OCI-LY1 (cell line): ENCODE measurements around the gene SNX27.
"Not testable (repeated sequence)": the region's sequence is repeated elsewhere in the genome, so short reads cannot be mapped to it uniquely, and the experiment has no call there.

Source experiments
- H2AFZ ChIP-seq: fragments of 200-600 bp; sonication (generic), shearing (Covaris generic); 2 replicates; pipeline ENCODE4 v1.6.0; 2014; ENCODE audit warnings: antibody characterized with exemption, mild to moderate bottlenecking, low read length
- H3F3A ChIP-seq: fragments of 200-600 bp; sonication (generic), shearing (Covaris generic); 2 replicates; pipeline ENCODE4 v1.6.0; 2014; ENCODE audit warnings: mild to moderate bottlenecking, antibody characterized with exemption, low read length, moderate library complexity; ENCODE audit not compliant: insufficient read depth
- H3K27ac ChIP-seq: fragments of 200-600 bp; sonication (generic); 2 replicates; pipeline ENCODE4 v1.5.1; 2014; ENCODE audit warnings: low read length, mixed run types, mild to moderate bottlenecking, low read depth; ENCODE audit not compliant: poor library complexity, severe bottlenecking
- H3K27me3 ChIP-seq: fragments of 200-600 bp; sonication (generic); 2 replicates; pipeline ENCODE4 v1.6.0; 2014; ENCODE audit warnings: antibody characterized with exemption, mild to moderate bottlenecking, low read length, moderate library complexity; ENCODE audit not compliant: insufficient read depth
- H3K36me3 ChIP-seq: fragments of 200-600 bp; sonication (generic); 2 replicates; pipeline ENCODE4 v1.6.1; 2014; ENCODE audit warnings: mild to moderate bottlenecking, antibody characterized with exemption, low read length, moderate library complexity, mixed read lengths; ENCODE audit not compliant: insufficient read depth
- H3K4me1 ChIP-seq: fragments of 200-600 bp; sonication (generic); 2 replicates; pipeline ENCODE4 v1.5.1; 2014; ENCODE audit warnings: mild to moderate bottlenecking, low read length, moderate library complexity; ENCODE audit not compliant: insufficient read depth, severe bottlenecking
- H3K4me2 ChIP-seq: fragments of 200-600 bp; sonication (generic), shearing (Covaris generic); 2 replicates; pipeline ENCODE4 v1.6.1; 2014; ENCODE audit warnings: low read length
- H3K4me3 ChIP-seq: fragments of 200-600 bp; sonication (generic); 2 replicates; pipeline ENCODE4 v1.5.1; 2014; ENCODE audit warnings: low read length, low read depth, mild to moderate bottlenecking, mixed read lengths; ENCODE audit not compliant: poor library complexity, severe bottlenecking
- H3K79me2 ChIP-seq: fragments of 200-600 bp; shearing (Covaris generic); 2 replicates; pipeline ENCODE4 v1.6.1; 2016; ENCODE audit warnings: mixed run types, low read length, mixed read lengths; ENCODE audit not compliant: insufficient read depth
- H3K9ac ChIP-seq: fragments of 200-600 bp; sonication (generic), shearing (Covaris generic); 2 replicates; pipeline ENCODE4 v1.6.1; 2014; ENCODE audit warnings: mild to moderate bottlenecking, low read length, mixed read lengths
- H3K9me2 ChIP-seq: fragments of 200-600 bp; sonication (generic), shearing (Covaris generic); 2 replicates; pipeline ENCODE4 v1.6.1; 2014; ENCODE audit warnings: low read depth, mild to moderate bottlenecking, low read length, mixed read lengths
- H3K9me3 ChIP-seq: fragments of 200-600 bp; shearing (Covaris generic); 2 replicates; pipeline ENCODE4 v1.6.1; 2014; ENCODE audit warnings: low read length, mixed read lengths
- H4K20me1 ChIP-seq: fragments of 200-600 bp; sonication (generic), shearing (Covaris generic); 2 replicates; pipeline ENCODE4 v1.6.0; 2016; ENCODE audit warnings: mild to moderate bottlenecking, low read length; ENCODE audit not compliant: insufficient read depth
- CTCF ChIP-seq: fragments of 200-600 bp; sonication (generic), shearing (Covaris generic); IDR thresholded peaks from 2 replicates; pipeline ENCODE4 v1.5.1; 2017; ENCODE audit warnings: mild to moderate bottlenecking, antibody characterized with exemption, low read length, moderate library complexity, mixed read lengths
- EZH2 ChIP-seq: fragments of 200-600 bp; sonication (generic), shearing (Covaris generic); IDR thresholded peaks from 2 replicates; pipeline ENCODE4 v1.8.0; 2017; ENCODE audit warnings: borderline replicate concordance, mixed run types, mild to moderate bottlenecking, antibody characterized with exemption, low read length, moderate library complexity, mixed read lengths

The SNX27 gene

DNA sequence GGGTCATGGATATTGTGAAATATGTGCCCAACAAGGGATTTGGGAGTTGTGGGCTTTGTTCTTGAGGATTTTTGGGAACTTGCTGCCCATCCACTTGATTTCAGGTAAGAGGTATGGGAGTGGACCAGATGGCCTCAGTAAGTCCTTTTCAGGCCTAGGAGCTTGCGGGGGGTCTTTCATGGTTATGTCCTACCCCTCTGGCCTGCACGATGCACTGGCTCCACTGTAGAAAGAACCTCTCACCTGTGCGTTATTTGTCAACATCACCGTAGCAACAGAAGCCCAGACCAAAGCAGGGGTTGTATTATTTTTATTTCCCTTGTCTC lies 118.1 kb downstream of the SNX27 start:
- no peak for TF ChIP-seq CTCF
- TF ChIP-seq EZH2 = no peak
- no peak overlapping the region for H2AFZ ChIP-seq

GRCh38 chr1:151733126-151733525 lies 121.3 kb downstream of the SNX27 start:
- no peaks in the 10 kb centered on the region for H3F3A ChIP-seq
- no peaks in the 10 kb centered on the region for H3K4me1 ChIP-seq
- no peak overlapping the region for H3K4me2 ChIP-seq
- no peak overlapping the region for H2AFZ ChIP-seq
- H4K20me1 ChIP-seq = no peaks in the 10 kb centered on the region
- H3K27ac ChIP-seq = no peak overlapping the region
- TF ChIP-seq CTCF (no peak), EZH2 (no peak)
- H3K27me3 ChIP-seq = peaks cover 3% of the 10 kb centered on the region; the same call in 1 of the 2 replicates
- H3K9ac ChIP-seq = no peak overlapping the region
- H3K9me2 ChIP-seq = no peaks in the 10 kb centered on the region
- no peaks in the 10 kb centered on the region for H3K79me2 ChIP-seq
- H3K36me3 ChIP-seq = peaks cover 8% of the 10 kb centered on the region; the same call in 1 of the 2 replicates
- H3K9me3 ChIP-seq = peaks cover 12% of the 10 kb centered on the region
- H3K4me3 ChIP-seq = no peak overlapping the region

More for the DNA sequence above, 118.1 kb downstream of the SNX27 start:
- Histone ChIP-seq H3K4me2 (no peak overlapping the region), H3K27me3 (0 out of 2 replicates have a peak, but pooled peaks cover 3% of the 10 kb centered on the region), H4K20me1 (no peaks in the 10 kb centered on the region), H3K27ac (no peak overlapping the region), H3K4me1 (no peaks in the 10 kb centered on the region), H3K4me3 (no peak overlapping the region), H3K9me3 (no peaks in the 10 kb centered on the region), H3K36me3 (no peaks in the 10 kb centered on the region), H3K9ac (no peak overlapping the region), H3F3A (no peaks in the 10 kb centered on the region), H3K79me2 (no peaks in the 10 kb centered on the region), H3K9me2 (no peaks in the 10 kb centered on the region)

DNA sequence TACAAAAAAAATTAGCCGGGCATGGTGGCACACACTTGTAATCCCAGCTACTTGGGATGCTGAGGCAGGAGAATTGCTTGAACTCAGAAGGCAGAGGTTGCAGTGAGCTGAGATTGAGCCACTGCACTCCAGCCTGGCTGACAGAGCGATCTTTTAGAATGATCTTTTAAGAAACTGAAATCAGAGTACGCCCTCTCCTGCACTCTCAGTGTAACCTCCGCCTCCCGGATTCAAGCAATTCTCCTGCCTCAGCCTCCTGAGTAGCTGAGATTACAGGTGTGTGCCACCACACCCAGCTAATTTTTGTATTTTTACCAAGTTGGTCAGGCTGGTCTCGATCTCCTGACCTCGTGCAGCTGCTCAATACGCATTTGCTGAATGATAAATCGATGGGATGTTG lies 122.1 kb downstream of the SNX27 start:
- H3K9me3 ChIP-seq = peaks cover 12% of the 10 kb centered on the region
- H3K27ac ChIP-seq, H3K36me3 ChIP-seq, H3K9ac ChIP-seq, H2AFZ ChIP-seq, H3K4me2 ChIP-seq, H3K4me3 ChIP-seq, H3K27me3 ChIP-seq, H4K20me1 ChIP-seq, H3K9me2 ChIP-seq, H3K4me1 ChIP-seq, H3F3A ChIP-seq, H3K79me2 ChIP-seq: not testable (repeated sequence)

DNA sequence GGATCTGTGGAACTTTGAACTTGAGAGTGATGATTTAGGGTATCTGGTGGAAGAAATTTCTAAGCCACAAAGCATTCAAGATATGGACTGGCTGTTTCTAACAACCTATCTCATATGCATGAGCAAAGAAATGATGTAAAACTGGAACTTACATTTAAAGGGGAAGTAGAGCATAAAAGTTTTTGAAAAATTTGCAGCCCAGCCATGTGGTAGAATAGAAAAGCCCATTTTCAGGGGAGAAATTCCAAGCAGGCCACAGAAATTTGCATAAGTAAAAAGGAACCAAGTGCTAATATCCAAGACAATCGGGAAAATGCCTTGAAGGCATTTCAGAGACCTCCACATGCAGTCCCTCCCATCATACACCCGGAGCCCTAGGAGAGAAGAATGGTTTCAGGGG lies 125.2 kb downstream of the SNX27 start:
- TF ChIP-seq CTCF = no peak
- TF ChIP-seq EZH2 = no peak
- peaks cover 8% of the 10 kb centered on the region; the same call in 1 of the 2 replicates for H3K36me3 ChIP-seq

More for the DNA sequence above, 125.2 kb downstream of the SNX27 start:
- no peaks in the 10 kb centered on the region for H3K4me1 ChIP-seq
- H3K79me2 ChIP-seq = no peaks in the 10 kb centered on the region
- no peaks in the 10 kb centered on the region; the same call in 1 of the 2 replicates for H3K27me3 ChIP-seq
- no peak overlapping the region for H3K9ac ChIP-seq
- H3K4me3 ChIP-seq = no peak overlapping the region
- H3K4me2 ChIP-seq = no peak overlapping the region
- peaks cover 12% of the 10 kb centered on the region for H3K9me3 ChIP-seq
- no peaks in the 10 kb centered on the region for H4K20me1 ChIP-seq
- no peak overlapping the region for H3K27ac ChIP-seq
- H3F3A ChIP-seq = no peaks in the 10 kb centered on the region
- H3K9me2 ChIP-seq = no peaks in the 10 kb centered on the region
- H2AFZ ChIP-seq = no peak overlapping the region
